IMR-90 (cell line): ENCODE measurements around the gene BRINP3. TPM values are rescaled to one million over a fixed set of nuclear protein-coding genes. Genes with fewer than 3 reads are reported as not detected.

Experiments used
- ATAC-seq: fragments of 200-7000 bp; cut with Tn5 transposase; 2 replicates; pipeline ENCODE4 v1.9.1; 2020; ENCODE audit warnings: low read depth, mild to moderate bottlenecking, moderate library complexity
- BruUV-seq: library from RNA; stranded (reverse); fragments of 400-500 nt; replicated peaks from 2 replicates; lab custom pipeline; 2021; lab: Mats Ljungman, UMichigan
- CTCF ChIA-PET: fragments of 300-600 bp; formaldehyde crosslinking; extraction: SDS; loops from one replicate; lab custom pipeline; 2021; ENCODE audit warnings: antibody characterized with exemption; lab: Yijun Ruan, JAX
- POLR2A ChIA-PET: fragments of 300-600 bp; sonication (Branson Sonifier 250); formaldehyde crosslinking; loops from one replicate; lab custom pipeline; 2022; ENCODE audit warnings: antibody characterized with exemption; ENCODE audit not compliant: unreplicated experiment; lab: Charles Lee
- DNase-seq: peaks from one replicate; pipeline ENCODE4 v3.0.0; 2013
- H2AFZ ChIP-seq: replicated peaks from 2 replicates; pipeline ENCODE3; 2013; ENCODE audit warnings: low read length, mild to moderate bottlenecking; ENCODE audit not compliant: poor library complexity
- H2AK5ac ChIP-seq: 2 replicates; pipeline ENCODE4 v1.6.1; 2013; ENCODE audit warnings: low read depth, low read length, inconsistent platforms
- H2AK9ac ChIP-seq: replicated peaks from 2 replicates; pipeline ENCODE3; 2013; ENCODE audit warnings: mild to moderate bottlenecking, low read depth, low read length, moderate library complexity; ENCODE audit not compliant: poor library complexity
- H2BK120ac ChIP-seq: 2 replicates; pipeline ENCODE4 v1.6.1; 2013; ENCODE audit warnings: low read depth, low read length, inconsistent platforms
- H2BK15ac ChIP-seq: 3 replicates; pipeline ENCODE4 v1.6.1; 2013; ENCODE audit warnings: low read depth, low read length, inconsistent platforms
- H2BK20ac ChIP-seq: 2 replicates; pipeline ENCODE4 v1.6.1; 2013; ENCODE audit warnings: low read depth, mild to moderate bottlenecking, inconsistent platforms, low read length, moderate library complexity
- H2BK5ac ChIP-seq: 2 replicates; pipeline ENCODE4 v1.6.1; 2013; ENCODE audit warnings: mild to moderate bottlenecking, low read depth, low read length, inconsistent platforms; ENCODE audit not compliant: poor library complexity, severe bottlenecking
- H3K14ac ChIP-seq: replicated peaks from 2 replicates; pipeline ENCODE4 v1.6.1; 2013; ENCODE audit warnings: low read depth, low read length, inconsistent platforms
- H3K18ac ChIP-seq: 2 replicates; pipeline ENCODE4 v1.6.1; 2013; ENCODE audit warnings: low read depth, low read length, control low read depth
- H3K23ac ChIP-seq: 2 replicates; pipeline ENCODE4 v1.6.1; 2013; ENCODE audit warnings: low read depth, low read length, inconsistent platforms
- H3K27ac ChIP-seq: 2 replicates; pipeline ENCODE4 v1.5.1; 2013; ENCODE audit warnings: mild to moderate bottlenecking, control low read depth, low read length; ENCODE audit not compliant: insufficient read depth
- H3K27me3 ChIP-seq: 2 replicates; pipeline ENCODE4 v1.6.1; 2013; ENCODE audit warnings: low read length; ENCODE audit not compliant: control insufficient read depth, insufficient read depth
- H3K36me3 ChIP-seq: 2 replicates; pipeline ENCODE4 v1.6.1; 2013; ENCODE audit warnings: low read length, mixed read lengths; ENCODE audit not compliant: control insufficient read depth, insufficient read depth
- H3K4ac ChIP-seq: 2 replicates; pipeline ENCODE4 v1.6.1; 2013; ENCODE audit warnings: low read depth, low read length, inconsistent platforms
- H3K4me1 ChIP-seq: 2 replicates; pipeline ENCODE4 v1.6.1; 2013; ENCODE audit warnings: low read length, mixed read lengths; ENCODE audit not compliant: control insufficient read depth, insufficient read depth
- H3K4me2 ChIP-seq: 2 replicates; pipeline ENCODE4 v1.6.1; 2013; ENCODE audit warnings: low read depth, mild to moderate bottlenecking, control low read depth, low read length, moderate library complexity
- H3K4me3 ChIP-seq: 2 replicates; pipeline ENCODE4 v1.5.1; 2013; ENCODE audit warnings: low read depth, mild to moderate bottlenecking, control low read depth, low read length, moderate library complexity; ENCODE audit not compliant: insufficient read depth
- H3K56ac ChIP-seq: 2 replicates; pipeline ENCODE4 v1.6.1; 2013; ENCODE audit warnings: low read length, inconsistent platforms; ENCODE audit not compliant: insufficient read depth; ENCODE audit errors: extremely low read depth
- H3K79me1 ChIP-seq, 2 experiments: 2 replicates each; pipeline ENCODE4 v1.6.1; 2013; ENCODE audit warnings: low read length in 2 of 2, inconsistent platforms in 1 of 2, low read depth in 1 of 2
- H3K9ac ChIP-seq: 2 replicates; pipeline ENCODE4 v1.6.1; 2013; ENCODE audit warnings: low read depth, low read length, control low read depth
- H3K9me1 ChIP-seq: 2 replicates; pipeline ENCODE4 v1.6.1; 2013; ENCODE audit warnings: low read length, inconsistent platforms; ENCODE audit not compliant: insufficient read depth
- H3K9me3 ChIP-seq: 2 replicates; pipeline ENCODE4 v1.6.1; 2013; ENCODE audit warnings: low read length; ENCODE audit not compliant: control insufficient read depth, insufficient read depth
- H4K20me1 ChIP-seq: 2 replicates; pipeline ENCODE4 v1.6.1; 2013; ENCODE audit warnings: low read length, inconsistent platforms; ENCODE audit not compliant: insufficient read depth
- H4K5ac ChIP-seq: 2 replicates; pipeline ENCODE4 v1.6.1; 2013; ENCODE audit warnings: mild to moderate bottlenecking, low read depth, low read length, control low read depth
- H4K8ac ChIP-seq, 2 experiments: 2 replicates each; pipeline ENCODE4 v1.6.1; 2013; ENCODE audit warnings: low read depth in 2 of 2, low read length in 2 of 2, control low read depth in 1 of 2, inconsistent platforms in 1 of 2
- H4K91ac ChIP-seq: 2 replicates; pipeline ENCODE4 v1.6.1; 2013; ENCODE audit warnings: low read depth, low read length, inconsistent platforms; ENCODE audit not compliant: insufficient read depth
- BHLHE40 ChIP-seq: fragments of 150-350 bp; IDR thresholded peaks from 2 replicates; pipeline ENCODE4 v1.6.1; 2016; ENCODE audit warnings: mild to moderate bottlenecking, low read depth, low read length
- CEBPB ChIP-seq: IDR thresholded peaks from 2 replicates; pipeline ENCODE4 v1.6.1; 2012; ENCODE audit warnings: low read depth, low read length, improper control_type of control experiment
- CHD1 ChIP-seq: IDR thresholded peaks from 2 replicates; pipeline ENCODE4 v1.6.1; 2012; ENCODE audit warnings: low read depth, low read length, improper control_type of control experiment
- ELK1 ChIP-seq: fragments of 150-350 bp; IDR thresholded peaks from 2 replicates; pipeline ENCODE4 v1.6.1; 2016; ENCODE audit warnings: low read depth, mild to moderate bottlenecking, low read length, moderate library complexity, borderline replicate concordance
- FOS ChIP-seq: fragments of 150-350 bp; IDR thresholded peaks from 2 replicates; pipeline ENCODE4 v1.6.1; 2016; ENCODE audit warnings: low read depth, low read length
- MAFK ChIP-seq: IDR thresholded peaks from 2 replicates; pipeline ENCODE4 v1.6.1; 2012; ENCODE audit warnings: low read depth, low read length, improper control_type of control experiment
- MAZ ChIP-seq: IDR thresholded peaks from 2 replicates; pipeline ENCODE4 v1.6.1; 2012; ENCODE audit warnings: low read depth, mild to moderate bottlenecking, low read length, improper control_type of control experiment, moderate library complexity, borderline replicate concordance
- MXI1 ChIP-seq: IDR thresholded peaks from 2 replicates; pipeline ENCODE4 v1.6.1; 2012; ENCODE audit warnings: low read depth, mild to moderate bottlenecking, low read length, moderate library complexity, borderline replicate concordance
- NFE2L2 ChIP-seq: fragments of 150-350 bp; IDR thresholded peaks from 2 replicates; pipeline ENCODE4 v1.6.1; 2016; ENCODE audit warnings: low read depth, mild to moderate bottlenecking, low read length
- POLR2A ChIP-seq: IDR thresholded peaks from 2 replicates; pipeline ENCODE4 v1.6.1; 2012; ENCODE audit warnings: mild to moderate bottlenecking, low read depth, low read length
- RAD21 ChIP-seq: IDR thresholded peaks from 2 replicates; pipeline ENCODE4 v1.6.1; 2012; ENCODE audit warnings: low read length, improper control_type of control experiment
- RCOR1 ChIP-seq: IDR thresholded peaks from 2 replicates; pipeline ENCODE4 v1.6.1; 2012; ENCODE audit warnings: mild to moderate bottlenecking, low read length, improper control_type of control experiment; ENCODE audit not compliant: insufficient replicate concordance
- RFX5 ChIP-seq: IDR thresholded peaks from 2 replicates; pipeline ENCODE4 v1.8.0; 2012; ENCODE audit warnings: low read depth, mild to moderate bottlenecking, low read length, moderate library complexity
- SMC3 ChIP-seq: fragments of 150-350 bp; IDR thresholded peaks from 2 replicates; pipeline ENCODE4 v1.6.1; 2016; ENCODE audit warnings: low read depth, mild to moderate bottlenecking, antibody characterized with exemption, low read length, moderate library complexity
- WGBS, 2 experiments: methylation state at CpG; one replicate each; pipeline versions ENCODE4 v1.1.5 to v1.1.7; 2013; ENCODE audit warnings: missing lambda C conversion rate in 2 of 2; ENCODE audit not compliant: insufficient read length in 1 of 2; ENCODE audit errors: extremely low coverage in 2 of 2; 5-methylcytosine and 5-hydroxymethylcytosine counted together
- dilution Hi-C: fragments of 300-500 bp; cut with HindIII; formaldehyde crosslinking; loops from one replicate; pipeline ENCODE4 v1.14.3; 2018; ENCODE audit warnings: low sequenced_read_pairs; ENCODE audit not compliant: unreplicated experiment
- in situ Hi-C: fragments of 300-500 bp; cut with MboI; formaldehyde crosslinking; loops from 3 replicates; pipeline ENCODE4 v1.14.3; 2019; ENCODE audit warnings: low sequenced_read_pairs, inconsistent platforms, mixed read lengths
- intact Hi-C: fragments of 100-400 bp; cut with micrococcal nuclease; formaldehyde crosslinking; loops from 2 replicates; pipeline ENCODE4 v1.10.0; 2022
- polyA plus RNA-seq, 3 experiments: library from polyadenylated mRNA; depleted of rRNA; stranded (reverse); fragments of >200 nt; gene quantifications; 2 replicates each; pipeline ENCODE4 v1.2.3, GENCODE V29; 2012; ENCODE audit warnings: low replicate concordance in 1 of 3
- total RNA-seq: library from RNA; depleted of rRNA; stranded (reverse); fragments of >200 nt; gene quantifications from 2 replicates; pipeline ENCODE4 v1.2.3, GENCODE V29; 2012
- TF ChIP-seq, protein P1 (sequence below): fragments of 150-350 bp; IDR thresholded peaks from 2 replicates; pipeline ENCODE4 v1.6.1; 2017; ENCODE audit warnings: mild to moderate bottlenecking, antibody characterized with exemption, low read length, low read depth
- TF ChIP-seq, protein P2 (sequence below): conservative IDR thresholded peaks from 2 replicates; pipeline ENCODE4 v1.5.1; 2012; ENCODE audit warnings: mild to moderate bottlenecking, low read depth, low read length, improper control_type of control experiment

BRINP3 gene
- total and polyA plus RNA-seq, 2 of the 4 experiments (the other 2 are of a cell fraction): 0.15 to 0.36 TPM

DNA sequence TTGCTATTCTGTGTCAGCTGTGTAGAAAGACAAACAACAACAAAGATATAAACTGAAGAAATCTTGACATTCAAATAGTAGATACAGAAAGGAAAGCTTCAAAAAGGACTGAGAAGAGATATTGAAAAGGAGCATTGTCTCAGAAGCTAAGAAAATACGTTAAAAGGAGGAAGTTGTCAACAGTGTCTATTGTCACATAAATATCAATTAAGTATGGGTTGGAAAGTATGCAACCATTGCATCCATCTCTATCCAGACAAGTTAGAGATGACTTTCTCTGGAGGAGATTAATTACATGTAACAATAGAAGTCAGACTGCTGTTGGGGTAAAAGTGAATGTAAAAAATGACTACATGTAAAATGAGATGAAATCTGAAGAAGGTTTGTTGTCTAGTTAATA lies 29.7 kb upstream of the BRINP3 start:
- Histone ChIP-seq H4K20me1 (no peaks in the 10 kb centered on the region), H3K56ac (no peak overlapping the region), H3K4ac (no peak overlapping the region), H3K36me3 (no peaks in the 10 kb centered on the region), H2BK20ac (no peak overlapping the region), H2AK5ac (no peak overlapping the region), H4K91ac (no peak overlapping the region), H3K9me3 (no peaks in the 10 kb centered on the region), H2BK120ac (no peak overlapping the region), H2BK15ac (no peak overlapping the region), H2AK9ac (no peak overlapping the region), H2BK5ac (no peak overlapping the region), H3K14ac (no peak overlapping the region), H4K5ac (no peak overlapping the region), H3K9ac (no peak overlapping the region), H3K27me3 (no peaks in the 10 kb centered on the region), H3K4me3 (no peak overlapping the region), H3K23ac (no peak overlapping the region), H3K9me1 (no peaks in the 10 kb centered on the region), H2AFZ (no peak overlapping the region), H3K4me1 (no peaks in the 10 kb centered on the region), H3K79me1 (no peaks in the 10 kb centered on the region), H3K18ac (no peak overlapping the region), H3K4me2 (no peak overlapping the region), H4K8ac (no peak overlapping the region), H3K27ac (no peak overlapping the region)
- intact Hi-C loops: no loop called here
- CTCF ChIA-PET: interaction anchor here (0.6 kb wide), 1 partner anchor 12 kb away, joined by 3 read pairs; no protein-coding TSS in a partner anchor
- POLR2A ChIA-PET: no interaction called here
- BruUV-seq: no TSS peak
- no CpG with 5 or more reads among the region's 1 CpG for WGBS, 2 experiments
- dilution Hi-C loops: no loop called here
- no peak for TF ChIP-seq MXI1
- TF ChIP-seq, protein P1, sequence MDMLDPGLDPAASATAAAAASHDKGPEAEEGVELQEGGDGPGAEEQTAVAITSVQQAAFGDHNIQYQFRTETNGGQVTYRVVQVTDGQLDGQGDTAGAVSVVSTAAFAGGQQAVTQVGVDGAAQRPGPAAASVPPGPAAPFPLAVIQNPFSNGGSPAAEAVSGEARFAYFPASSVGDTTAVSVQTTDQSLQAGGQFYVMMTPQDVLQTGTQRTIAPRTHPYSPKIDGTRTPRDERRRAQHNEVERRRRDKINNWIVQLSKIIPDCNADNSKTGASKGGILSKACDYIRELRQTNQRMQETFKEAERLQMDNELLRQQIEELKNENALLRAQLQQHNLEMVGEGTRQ: no peak
- no peak for TF ChIP-seq SMC3
- no peak for TF ChIP-seq CHD1
- TF ChIP-seq FOS: no peak
- no peak for TF ChIP-seq BHLHE40
- no peak for TF ChIP-seq RFX5
- TF ChIP-seq CEBPB: no peak
- no peak for TF ChIP-seq RCOR1
- no peak for TF ChIP-seq MAZ
- no peak for TF ChIP-seq ELK1
- no peak for TF ChIP-seq RAD21
- TF ChIP-seq, protein P2, sequence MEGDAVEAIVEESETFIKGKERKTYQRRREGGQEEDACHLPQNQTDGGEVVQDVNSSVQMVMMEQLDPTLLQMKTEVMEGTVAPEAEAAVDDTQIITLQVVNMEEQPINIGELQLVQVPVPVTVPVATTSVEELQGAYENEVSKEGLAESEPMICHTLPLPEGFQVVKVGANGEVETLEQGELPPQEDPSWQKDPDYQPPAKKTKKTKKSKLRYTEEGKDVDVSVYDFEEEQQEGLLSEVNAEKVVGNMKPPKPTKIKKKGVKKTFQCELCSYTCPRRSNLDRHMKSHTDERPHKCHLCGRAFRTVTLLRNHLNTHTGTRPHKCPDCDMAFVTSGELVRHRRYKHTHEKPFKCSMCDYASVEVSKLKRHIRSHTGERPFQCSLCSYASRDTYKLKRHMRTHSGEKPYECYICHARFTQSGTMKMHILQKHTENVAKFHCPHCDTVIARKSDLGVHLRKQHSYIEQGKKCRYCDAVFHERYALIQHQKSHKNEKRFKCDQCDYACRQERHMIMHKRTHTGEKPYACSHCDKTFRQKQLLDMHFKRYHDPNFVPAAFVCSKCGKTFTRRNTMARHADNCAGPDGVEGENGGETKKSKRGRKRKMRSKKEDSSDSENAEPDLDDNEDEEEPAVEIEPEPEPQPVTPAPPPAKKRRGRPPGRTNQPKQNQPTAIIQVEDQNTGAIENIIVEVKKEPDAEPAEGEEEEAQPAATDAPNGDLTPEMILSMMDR: no peak
- no peak for TF ChIP-seq NFE2L2
- no peak for TF ChIP-seq MAFK
- no peak for TF ChIP-seq POLR2A
- ATAC-seq (no peak), DNase-seq (no peak)
- in situ Hi-C loops: no loop called here
